CD8-positive, alpha-beta memory T cell (primary cell): Measurements from ENCODE around the gene TSEN2. TPM values are rescaled to one million over a fixed set of nuclear protein-coding genes. Genes with fewer than 3 reads are reported as not detected.
"Not testable (repeated sequence)": the region's sequence is repeated elsewhere in the genome, so short reads cannot be mapped to it uniquely, and the experiment has no call there.

Experiments
- CTCF ChIA-PET: fragments of 350-600 bp; sonication (Branson Sonifier 250); formaldehyde crosslinking; loops from one replicate; lab custom pipeline; 2021; ENCODE audit warnings: antibody characterized with exemption; lab: Charles Lee
- POLR2A ChIA-PET: fragments of 350-600 bp; sonication (Branson Sonifier 250); formaldehyde crosslinking; loops from one replicate; lab custom pipeline; 2021; ENCODE audit warnings: antibody characterized with exemption; lab: Charles Lee
- DNase-seq, 5 donors: peaks; one replicate each; pipeline versions ENCODE4 v3.0.0 to v3.0.0-alpha.2; 2020 to 2022; ENCODE audit warnings: mixed read lengths in 1 of 5
- H3K27ac ChIP-seq: one replicate; pipeline ENCODE4 v1.7.0; 2013; ENCODE audit warnings: low read depth, mild to moderate bottlenecking, low read length, moderate library complexity
- H3K27me3 ChIP-seq: 2 replicates; pipeline ENCODE4 v1.7.0; 2013; ENCODE audit warnings: low read length, mild to moderate bottlenecking; ENCODE audit not compliant: insufficient read depth, poor library complexity, severe bottlenecking
- H3K36me3 ChIP-seq: 2 replicates; pipeline ENCODE4 v1.7.0; 2013; ENCODE audit warnings: mild to moderate bottlenecking, low read length, moderate library complexity; ENCODE audit not compliant: insufficient read depth
- H3K4me1 ChIP-seq: 2 replicates; pipeline ENCODE4 v1.7.0; 2013; ENCODE audit warnings: mild to moderate bottlenecking, low read length, moderate library complexity; ENCODE audit not compliant: insufficient read depth
- H3K4me3 ChIP-seq: 2 replicates; pipeline ENCODE4 v1.7.0; 2013; ENCODE audit warnings: mild to moderate bottlenecking, low read length
- H3K9me3 ChIP-seq: 2 replicates; pipeline ENCODE4 v1.7.0; 2013; ENCODE audit warnings: mild to moderate bottlenecking, low read length
- H3K27ac Mint-ChIP-seq, 8 donors: one replicate each; pipeline ENCODE4 v1.8.0; 2020 to 2021; ENCODE audit warnings: mixed read lengths in 8 of 8, mild to moderate bottlenecking in 6 of 8, inconsistent platforms in 3 of 8, moderate library complexity in 3 of 8
- H3K27me3 Mint-ChIP-seq, 2 donors: one replicate each; pipeline ENCODE4 v1.8.0; 2020 to 2021; ENCODE audit warnings: mixed read lengths in 2 of 2, mild to moderate bottlenecking in 1 of 2, moderate library complexity in 1 of 2
- H3K36me3 Mint-ChIP-seq, 3 donors: one replicate each; pipeline ENCODE4 v1.8.0; 2020 to 2021; ENCODE audit warnings: mixed read lengths in 3 of 3, inconsistent platforms in 1 of 3, mild to moderate bottlenecking in 1 of 3
- H3K4me1 Mint-ChIP-seq, 3 donors: one replicate each; pipeline ENCODE4 v1.8.0; 2020 to 2021; ENCODE audit warnings: mixed read lengths in 3 of 3, inconsistent platforms in 1 of 3, mild to moderate bottlenecking in 1 of 3
- H3K4me3 Mint-ChIP-seq, 7 donors: one replicate each; pipeline ENCODE4 v1.8.0; 2020 to 2021; ENCODE audit warnings: mixed read lengths in 7 of 7, mild to moderate bottlenecking in 6 of 7, moderate library complexity in 4 of 7, inconsistent platforms in 2 of 7
- H3K9me3 Mint-ChIP-seq, 5 donors: one replicate each; pipeline ENCODE4 v1.8.0; 2020 to 2022; ENCODE audit warnings: mixed read lengths in 5 of 5, mild to moderate bottlenecking in 3 of 5, moderate library complexity in 2 of 5, inconsistent platforms in 1 of 5
- polyA plus RNA-seq: library from polyadenylated mRNA; unstranded; fragments of 300-500 nt; fragmentation: Illumina TruSeq; gene quantifications from one replicate; pipeline ENCODE4 v1.2.3, GENCODE V29; 2021
- total RNA-seq, 2 experiments: library from RNA; stranded (reverse); gene quantifications; one replicate each; pipeline ENCODE4 v1.2.3, GENCODE V29; 2021

The TSEN2 gene
- total and polyA plus RNA-seq, 3 experiments from 2014 or later: 13.1 to 30.3 (median 29.8) TPM

DNA sequence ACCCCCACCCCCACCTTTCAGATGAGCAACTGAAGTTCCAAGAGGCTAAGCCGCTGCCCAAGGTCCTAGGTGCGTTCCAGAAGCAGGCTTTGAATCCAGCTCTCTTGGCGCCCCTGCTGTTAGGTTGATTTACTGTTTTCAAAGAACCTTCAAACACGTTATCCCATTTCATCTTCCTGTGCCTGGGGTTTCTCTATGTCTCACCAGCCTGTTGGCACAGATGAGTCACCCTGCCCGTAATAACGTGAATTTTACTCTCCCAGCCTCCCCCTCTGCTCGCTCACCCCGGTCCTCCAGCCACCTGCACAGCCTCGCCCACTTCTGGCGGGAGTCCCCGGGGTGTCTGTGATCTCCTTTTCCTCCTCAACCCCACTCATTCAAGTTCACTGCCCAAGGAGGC, 13.0 kb upstream of the TSEN2 start:
- no peaks in the 10 kb centered on the region for H3K36me3 Mint-ChIP-seq
- H3K27ac Mint-ChIP-seq: no peak overlapping the region
- peaks cover 4 to 19% (median 5%) of the 10 kb centered on the region in 3 donors for H3K4me1 Mint-ChIP-seq
- no peak for DNase-seq
- H3K36me3 ChIP-seq: no peaks in the 10 kb centered on the region
- CTCF ChIA-PET: interaction anchor here (1.2 to 2.2 kb wide), 2 partner anchors 9 to 13 kb away, joined by 4 to 13 read pairs; partner anchors contain the start of gene TSEN2
- H3K4me3 ChIP-seq: no peak overlapping the region
- no peaks in the 10 kb centered on the region for H3K27me3 ChIP-seq
- peaks cover 0 to 9% of the 10 kb centered on the region in 2 donors for H3K27me3 Mint-ChIP-seq
- no peak overlapping the region for H3K4me3 Mint-ChIP-seq
- no peak overlapping the region for H3K27ac ChIP-seq
- H3K9me3 Mint-ChIP-seq: no peaks in the 10 kb centered on the region
- no peaks in the 10 kb centered on the region for H3K9me3 ChIP-seq
- H3K4me1 ChIP-seq: no peaks in the 10 kb centered on the region
- POLR2A ChIA-PET: interaction anchor here (0.5 kb wide), 1 partner anchor 797 kb away, joined by 10 read pairs; no protein-coding TSS in a partner anchor

DNA sequence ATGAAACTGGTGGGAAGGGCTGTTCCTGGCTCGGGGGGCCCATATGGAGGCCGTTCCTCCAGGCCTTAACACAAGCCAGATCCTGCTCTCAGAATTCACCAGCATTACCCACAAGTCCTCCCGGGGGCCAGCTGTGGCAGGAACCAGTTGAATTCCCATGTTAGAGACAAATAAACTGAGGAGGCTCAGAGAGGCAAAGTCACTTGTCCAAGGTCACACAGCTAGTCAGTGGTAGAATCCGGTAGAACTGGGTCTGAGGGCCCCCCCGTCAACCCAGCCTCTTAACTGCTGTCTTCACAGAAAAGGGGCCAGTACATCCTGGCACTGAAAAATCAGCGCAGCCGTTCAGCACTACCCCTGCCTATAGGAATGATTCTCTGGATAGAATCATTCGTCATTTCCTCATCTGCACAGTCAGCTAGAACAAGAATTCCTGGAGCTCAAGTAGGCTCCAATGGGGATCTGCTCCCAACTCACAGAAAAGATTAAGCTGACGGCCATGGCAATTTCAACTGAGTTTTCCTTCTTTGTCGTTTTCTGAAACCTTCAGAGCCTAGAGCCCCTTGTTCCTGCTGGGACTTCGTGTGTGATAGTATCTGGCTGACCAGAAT, 12.2 kb upstream of the TSEN2 start:
- Histone ChIP-seq H3K27me3 (no peaks in the 10 kb centered on the region), H3K4me3 (no peak overlapping the region), H3K9me3 (no peaks in the 10 kb centered on the region), H3K27ac (no peak overlapping the region), H3K36me3 (no peaks in the 10 kb centered on the region), H3K4me1 (no peaks in the 10 kb centered on the region)
- H3K27ac Mint-ChIP-seq: no peak overlapping the region
- H3K4me3 Mint-ChIP-seq: no peak overlapping the region
- H3K9me3 Mint-ChIP-seq: no peaks in the 10 kb centered on the region
- H3K27me3 Mint-ChIP-seq: peaks cover 0 to 5% of the 10 kb centered on the region in 2 donors
- CTCF ChIA-PET: no interaction called here
- H3K4me1 Mint-ChIP-seq: peaks cover 4 to 19% (median 5%) of the 10 kb centered on the region in 3 donors
- POLR2A ChIA-PET: no interaction called here
- no peaks in the 10 kb centered on the region for H3K36me3 Mint-ChIP-seq
- no peak for DNase-seq

DNA sequence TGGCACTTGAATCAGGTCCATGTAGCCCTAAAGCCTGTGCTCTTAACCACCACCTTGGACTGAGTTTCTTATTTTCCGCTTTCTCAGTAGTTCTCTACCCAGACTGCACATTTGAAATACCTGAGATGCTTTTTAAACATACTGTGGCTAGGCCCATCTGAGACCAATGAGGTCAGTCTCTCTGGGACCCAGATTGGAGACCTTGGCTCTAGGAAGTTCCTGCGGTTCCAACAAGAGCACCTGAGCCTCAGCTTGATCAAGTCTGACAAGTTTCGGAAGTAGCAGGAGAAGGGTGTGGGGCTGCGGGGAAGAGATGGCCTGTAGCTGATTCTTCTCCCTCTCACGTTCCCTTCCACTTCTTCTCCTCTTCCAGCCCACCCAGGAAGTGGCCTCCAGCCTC, 11.5 kb upstream of the TSEN2 start:
- Histone ChIP-seq H3K27me3 (no peaks in the 10 kb centered on the region), H3K27ac (no peak overlapping the region), H3K9me3 (no peaks in the 10 kb centered on the region), H3K4me1 (no peaks in the 10 kb centered on the region), H3K36me3 (no peaks in the 10 kb centered on the region), H3K4me3 (no peak overlapping the region)
- no peaks in the 10 kb centered on the region for H3K9me3 Mint-ChIP-seq
- POLR2A ChIA-PET: no interaction called here
- H3K27ac Mint-ChIP-seq: no peak overlapping the region
- no peak for DNase-seq
- H3K27me3 Mint-ChIP-seq: peaks cover 0 to 5% of the 10 kb centered on the region in 2 donors
- CTCF ChIA-PET: no interaction called here
- H3K36me3 Mint-ChIP-seq: no peaks in the 10 kb centered on the region
- H3K4me1 Mint-ChIP-seq: peaks cover 4 to 19% (median 5%) of the 10 kb centered on the region in 3 donors
- no peak overlapping the region for H3K4me3 Mint-ChIP-seq

DNA sequence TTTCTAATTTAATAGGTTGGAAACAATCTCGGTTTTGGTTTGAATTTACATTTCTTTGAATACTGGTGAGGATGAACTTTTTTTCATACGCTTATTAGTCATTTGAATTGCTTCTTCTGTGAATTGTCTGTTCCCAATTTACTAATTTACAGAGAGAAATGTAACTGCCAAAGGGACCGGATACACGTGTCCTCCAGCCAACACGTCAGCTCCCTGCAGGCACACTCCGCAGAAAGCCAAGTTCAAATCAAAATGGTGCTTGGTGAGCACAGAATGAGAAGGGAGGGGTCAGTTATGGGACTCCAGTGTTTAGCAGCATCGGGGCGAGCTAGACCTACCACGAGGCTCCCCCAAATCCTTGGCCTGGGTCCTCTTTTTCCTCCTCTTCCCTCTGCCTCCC, 10.8 kb upstream of the TSEN2 start:
- Mint-ChIP-seq H3K9me3 (no peaks in the 10 kb centered on the region), H3K4me3 (no peak overlapping the region), H3K27me3 (peaks cover 0 to 1% of the 10 kb centered on the region in 2 donors), H3K4me1 (peaks cover 4 to 19% (median 5%) of the 10 kb centered on the region in 3 donors), H3K36me3 (no peaks in the 10 kb centered on the region), H3K27ac (no peak overlapping the region)
- ChIA-PET POLR2A (no interaction called here), CTCF (no interaction called here)
- Histone ChIP-seq H3K4me1 (no peaks in the 10 kb centered on the region), H3K27me3 (no peaks in the 10 kb centered on the region), H3K36me3 (no peaks in the 10 kb centered on the region), H3K9me3 (no peaks in the 10 kb centered on the region), H3K4me3 (no peak overlapping the region), H3K27ac (no peak overlapping the region)
- DNase-seq: no peak

DNA sequence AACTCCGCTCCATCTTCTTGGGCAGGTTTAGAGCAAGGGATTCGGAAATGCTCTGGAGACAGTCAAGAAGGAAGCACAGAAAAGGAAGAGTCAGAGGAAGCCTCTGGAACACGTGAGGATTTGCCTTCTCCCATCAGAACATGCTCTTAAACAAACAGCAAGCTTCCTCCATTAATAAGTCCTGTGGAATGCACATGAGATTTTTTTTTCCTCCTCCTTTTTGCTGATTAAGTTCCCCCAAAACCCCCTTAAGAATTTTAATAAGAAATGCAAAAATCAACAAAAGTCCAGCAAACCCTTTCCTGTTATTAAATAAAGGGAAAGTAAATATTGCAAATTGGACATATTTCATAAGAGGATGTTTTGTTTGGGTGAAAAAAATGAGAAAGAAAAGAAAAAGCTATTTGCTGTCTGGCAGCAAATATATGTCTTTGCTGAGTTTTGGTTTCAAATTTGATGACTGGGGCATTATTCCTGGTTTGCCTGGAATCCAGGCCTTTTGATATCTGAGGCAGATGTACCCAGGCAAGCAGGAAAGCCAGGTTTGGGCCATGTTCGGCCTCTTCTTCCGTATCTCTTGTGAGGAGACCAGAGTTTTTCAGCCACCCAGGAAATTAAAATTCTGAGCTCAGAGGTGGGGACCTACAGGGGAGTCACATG, 7.9 kb upstream of the TSEN2 start:
- Mint-ChIP-seq H3K27ac (peak overlapping the region in 1 of 8 donors; percentile 19), H3K36me3 (no peaks in the 10 kb centered on the region), H3K4me3 (no peak overlapping the region), H3K4me1 (peaks cover 5 to 18% (median 5%) of the 10 kb centered on the region in 3 donors), H3K9me3 (no peaks in the 10 kb centered on the region), H3K27me3 (no peaks in the 10 kb centered on the region)
- ChIA-PET POLR2A (no interaction called here), CTCF (interaction anchor here (4.1 kb wide), 1 partner anchor 341 kb away, joined by 28 read pairs; no protein-coding TSS in a partner anchor)
- peaks cover 3% of the 10 kb centered on the region for H3K4me1 ChIP-seq
- H3K36me3 ChIP-seq: no peaks in the 10 kb centered on the region
- no peaks in the 10 kb centered on the region for H3K9me3 ChIP-seq
- H3K27ac ChIP-seq: no peak overlapping the region
- no peak overlapping the region for H3K4me3 ChIP-seq
- no peaks in the 10 kb centered on the region for H3K27me3 ChIP-seq
- DNase-seq: no peak

DNA sequence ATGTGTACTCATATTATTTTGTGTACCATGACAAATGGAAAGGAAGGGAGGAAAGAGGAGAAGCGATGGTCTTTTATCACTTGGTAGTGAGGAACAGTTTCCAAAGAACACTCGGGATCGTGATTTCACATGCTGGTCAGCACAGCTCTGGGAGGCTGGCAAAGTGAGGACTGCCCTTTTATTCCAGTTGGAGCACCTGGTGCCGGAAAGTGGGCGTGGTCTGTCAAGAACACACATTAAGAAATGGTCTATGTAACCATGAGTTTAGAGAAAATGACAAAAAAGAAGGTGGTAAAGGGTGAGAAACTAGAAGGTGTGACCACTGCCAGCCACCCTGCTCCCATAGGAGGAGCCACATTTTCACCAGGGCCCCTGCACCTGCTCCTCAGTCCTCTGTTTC, 7.0 kb upstream of the TSEN2 start:
- Mint-ChIP-seq H3K36me3 (no peaks in the 10 kb centered on the region), H3K4me3 (no peak overlapping the region), H3K27me3 (no peaks in the 10 kb centered on the region), H3K9me3 (no peaks in the 10 kb centered on the region), H3K4me1 (peaks cover 4 to 16% (median 5%) of the 10 kb centered on the region in 3 donors), H3K27ac (no peak overlapping the region)
- ChIA-PET POLR2A (no interaction called here), CTCF (interaction anchor here (4.1 kb wide), 1 partner anchor 342 kb away, joined by 28 read pairs; no protein-coding TSS in a partner anchor)
- Histone ChIP-seq H3K4me1 (peaks cover 3% of the 10 kb centered on the region), H3K36me3 (no peaks in the 10 kb centered on the region), H3K4me3 (no peak overlapping the region), H3K9me3 (no peaks in the 10 kb centered on the region), H3K27ac (no peak overlapping the region), H3K27me3 (no peaks in the 10 kb centered on the region)
- no peak for DNase-seq

DNA sequence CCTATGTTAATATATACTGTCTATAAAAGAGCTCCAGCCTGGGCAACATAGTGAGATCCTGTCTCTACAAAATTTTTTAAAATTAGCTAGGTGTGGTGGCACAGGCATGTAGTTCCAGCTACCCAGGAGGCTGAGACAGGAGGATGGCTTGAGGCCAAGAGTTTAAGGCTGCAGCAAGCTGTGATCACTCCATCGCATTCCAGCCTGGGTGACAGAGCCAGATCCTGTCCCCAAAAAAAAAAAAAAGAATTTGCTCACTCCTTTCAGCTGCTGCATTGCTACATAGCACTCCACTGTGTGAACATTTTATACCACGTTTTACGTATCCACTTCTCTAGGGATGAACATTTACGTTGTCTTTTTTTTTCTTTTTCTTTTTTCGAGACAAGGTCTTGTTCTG, 6.0 kb upstream of the TSEN2 start:
- Histone ChIP-seq H3K27ac (no peak overlapping the region), H3K36me3 (no peaks in the 10 kb centered on the region), H3K4me3 (no peak overlapping the region), H3K27me3 (no peaks in the 10 kb centered on the region), H3K9me3 (no peaks in the 10 kb centered on the region), H3K4me1 (peaks cover 6% of the 10 kb centered on the region)
- H3K4me1 Mint-ChIP-seq: peaks cover 6 to 14% (median 9%) of the 10 kb centered on the region in 3 donors
- ChIA-PET CTCF (interaction anchor here (4.1 kb wide), 1 partner anchor 343 kb away, joined by 28 read pairs; no protein-coding TSS in a partner anchor), POLR2A (no interaction called here)
- no peaks in the 10 kb centered on the region for H3K36me3 Mint-ChIP-seq
- H3K4me3 Mint-ChIP-seq: no peak overlapping the region
- no peaks in the 10 kb centered on the region for H3K9me3 Mint-ChIP-seq
- H3K27ac Mint-ChIP-seq: no peak overlapping the region
- no peak for DNase-seq
- no peaks in the 10 kb centered on the region for H3K27me3 Mint-ChIP-seq

DNA sequence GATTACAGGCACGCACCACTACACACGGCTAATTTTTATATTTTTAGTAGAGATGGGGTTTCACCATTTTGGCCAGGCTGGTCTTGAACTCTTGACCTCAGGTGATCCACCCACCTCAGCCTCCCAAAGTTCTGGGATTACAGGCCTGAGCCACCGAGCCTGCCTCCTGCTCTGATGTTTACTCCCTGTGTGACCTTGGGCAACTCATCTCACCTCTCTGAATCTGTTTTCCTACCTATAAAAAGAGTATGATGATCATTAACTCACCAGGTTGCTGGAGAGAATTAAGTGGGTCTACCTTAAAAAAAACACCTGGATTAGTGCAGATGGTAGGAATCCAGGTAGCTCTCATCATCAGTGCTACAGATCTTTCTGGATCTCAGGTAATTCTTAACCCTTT, 5.1 kb upstream of the TSEN2 start:
- H3K4me3 Mint-ChIP-seq, H3K27ac ChIP-seq, H3K36me3 ChIP-seq, POLR2A ChIA-PET, H3K36me3 Mint-ChIP-seq, H3K27me3 Mint-ChIP-seq, H3K9me3 Mint-ChIP-seq, DNase-seq, H3K27ac Mint-ChIP-seq, H3K27me3 ChIP-seq, H3K4me3 ChIP-seq, H3K9me3 ChIP-seq: not testable (repeated sequence)
- CTCF ChIA-PET: interaction anchor here (1.1 to 4.1 kb wide), 13 partner anchors 9 to 1100 kb away, joined by 3 to 28 read pairs (median 4); no protein-coding TSS in a partner anchor
- H3K4me1 ChIP-seq: peaks cover 12% of the 10 kb centered on the region
- peaks cover 15 to 18% (median 17%) of the 10 kb centered on the region in 3 donors for H3K4me1 Mint-ChIP-seq
